GM12878 (cell line): ENCODE data around the gene TNXB. TPM values are rescaled to one million over a fixed set of nuclear protein-coding genes. Genes with fewer than 3 reads are reported as not detected.

Experiments
- BCL11A ChIP-seq: IDR thresholded peaks from 2 replicates; pipeline ENCODE4 v1.6.1; 2011; ENCODE audit warnings: low read depth, low read length
- ETV6 ChIP-seq, 2 experiments: fragments of 450-650 bp in 1 of 2; IDR thresholded peaks in 1 of 2; conservative IDR thresholded peaks in 1 of 2; 2 replicates each; pipeline ENCODE4 v1.6.1; 2014; ENCODE audit warnings: antibody characterized with exemption in 1 of 2, borderline replicate concordance in 1 of 2, low read depth in 1 of 2, mild to moderate bottlenecking in 1 of 2, moderate library complexity in 1 of 2
- MYC ChIP-seq: IDR thresholded peaks from 2 replicates; pipeline ENCODE4 v1.6.1; 2011; ENCODE audit warnings: mild to moderate bottlenecking, low read length, moderate library complexity, inconsistent platforms; ENCODE audit not compliant: insufficient read depth, insufficient replicate concordance, insufficient read length, severe bottlenecking
- SMAD1 ChIP-seq: fragments of 450-650 bp; IDR thresholded peaks from 2 replicates; pipeline ENCODE4 v1.6.1; 2018; ENCODE audit warnings: mild to moderate bottlenecking, low read depth; ENCODE audit not compliant: partially characterized antibody
- USF2 ChIP-seq: IDR thresholded peaks from 2 replicates; pipeline ENCODE4 v1.6.1; 2011; ENCODE audit warnings: low read depth, low read length, improper control_type of control experiment, borderline replicate concordance
- ZNF217 ChIP-seq: fragments of 450-650 bp; IDR thresholded peaks from 2 replicates; pipeline ENCODE4 v1.6.1; 2017; ENCODE audit warnings: antibody characterized with exemption, mild to moderate bottlenecking
- ZNF274 ChIP-seq: IDR thresholded peaks from one replicate; pipeline ENCODE4 v1.8.0; 2011; ENCODE audit not compliant: insufficient read length, insufficient read depth
- polyA plus RNA-seq, 11 experiments: library from polyadenylated mRNA; depleted of rRNA in 4 of 11; unstranded in 6 of 11; stranded (reverse) in 5 of 11; fragments of >200 nt; fragmentation: Nextera tagmentation in 4 of 11; fragmentation: Illumina TruSeq in 1 of 11; extraction: Ambion mirVana in 4 of 11; extraction: Trizol in 1 of 11; gene quantifications; 1 replicate in 1 of 11; 2 replicates in 10 of 11; pipeline versions ENCODE4 v1.2.1 to v1.2.3, GENCODE V29; 2011 to 2016; ENCODE audit warnings: inconsistent platforms in 2 of 11, missing spikeins in 2 of 11, low read depth in 1 of 11
- total RNA-seq, 4 experiments: library from RNA; depleted of rRNA in 3 of 4; stranded (reverse); fragments of >200 nt in 3 of 4; fragmentation: Illumina TruSeq in 1 of 4; extraction: Trizol in 1 of 4; gene quantifications; 2 replicates each; pipeline versions ENCODE4 v1.2.1 to v1.2.3, GENCODE V29; 2013 to 2021
- TF ChIP-seq, protein P1 (sequence below): IDR thresholded peaks from 2 replicates; pipeline ENCODE4 v1.6.1; 2011; ENCODE audit warnings: borderline replicate concordance, low read depth, mild to moderate bottlenecking, moderate library complexity, low read length; ENCODE audit not compliant: insufficient read depth, poor library complexity, severe bottlenecking

The TNXB gene
- total and polyA plus RNA-seq, 10 of the 15 experiments (the other 5 are each of a cell fraction or from before 2014, with no cell fraction given) = 0.03 to 2.5 (median 0.68) TPM; not detected in 2

DNA sequence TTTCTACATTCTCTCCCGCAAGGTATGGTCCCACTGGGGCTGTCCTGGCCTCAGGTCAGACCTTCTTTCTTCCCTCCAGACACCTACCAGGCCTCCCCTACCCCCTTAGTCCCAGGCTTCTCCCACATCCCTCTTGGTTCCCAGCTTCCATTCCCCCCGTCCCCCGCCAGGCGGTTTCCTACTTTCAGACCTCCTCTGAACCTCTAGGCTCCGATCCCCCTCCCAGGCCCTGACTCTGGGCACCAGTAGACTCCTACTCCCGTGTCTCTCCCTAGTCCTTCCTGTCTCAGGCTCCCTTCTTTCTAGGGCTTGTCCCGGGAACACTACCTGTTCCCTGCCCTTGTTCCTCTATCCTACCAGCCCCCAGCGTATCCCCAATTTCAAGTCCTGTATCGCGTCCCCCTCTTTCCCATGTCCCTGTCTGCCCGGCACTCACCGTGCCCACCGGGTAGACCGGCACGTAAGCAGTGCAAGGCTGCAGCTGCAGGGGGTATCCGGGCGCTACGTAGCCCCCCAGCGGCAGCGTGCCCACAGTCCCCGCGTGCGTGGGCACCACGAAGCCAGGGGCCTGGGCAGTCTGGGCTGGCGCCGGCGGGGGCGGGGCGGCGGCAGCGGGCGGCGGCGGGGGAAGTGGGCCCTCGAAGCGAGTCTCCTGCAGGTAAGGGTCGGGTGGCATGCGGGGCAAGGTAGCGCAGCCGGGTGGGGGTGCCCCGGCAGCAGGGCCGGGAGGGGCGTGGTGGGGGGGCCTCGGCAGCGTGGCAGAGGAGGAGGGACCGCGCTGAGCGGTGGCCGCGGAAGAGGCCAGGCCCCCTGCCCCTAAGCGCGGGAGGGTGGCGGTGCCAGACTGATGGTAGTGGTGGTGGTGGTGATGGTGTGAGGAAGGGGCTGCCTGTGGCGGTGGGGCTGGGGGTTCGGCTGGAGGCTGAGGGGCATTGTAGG lies 41.1 kb upstream of the TNXB start (continued):
- no peak for TF ChIP-seq SMAD1
- no peak for TF ChIP-seq BCL11A
- TF ChIP-seq ETV6 (conservative IDR thresholded peaks at IDR 0.05 in 1 of 2, IDR thresholded peaks at IDR 0.05 in 1 of 2; ENCODE audit: borderline replicate concordance in 1 of 2, low read depth in 1 of 2) = no peak
- no peak for TF ChIP-seq USF2
- TF ChIP-seq MYC = no peak
- TF ChIP-seq, protein P1, sequence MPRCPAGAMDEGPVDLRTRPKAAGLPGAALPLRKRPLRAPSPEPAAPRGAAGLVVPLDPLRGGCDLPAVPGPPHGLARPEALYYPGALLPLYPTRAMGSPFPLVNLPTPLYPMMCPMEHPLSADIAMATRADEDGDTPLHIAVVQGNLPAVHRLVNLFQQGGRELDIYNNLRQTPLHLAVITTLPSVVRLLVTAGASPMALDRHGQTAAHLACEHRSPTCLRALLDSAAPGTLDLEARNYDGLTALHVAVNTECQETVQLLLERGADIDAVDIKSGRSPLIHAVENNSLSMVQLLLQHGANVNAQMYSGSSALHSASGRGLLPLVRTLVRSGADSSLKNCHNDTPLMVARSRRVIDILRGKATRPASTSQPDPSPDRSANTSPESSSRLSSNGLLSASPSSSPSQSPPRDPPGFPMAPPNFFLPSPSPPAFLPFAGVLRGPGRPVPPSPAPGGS = no peak
- TF ChIP-seq ZNF217 = no peak
- TF ChIP-seq ZNF274 = no peak
